Measurements from ENCODE around the gene CLMN. TPM values are rescaled to one million over a fixed set of nuclear protein-coding genes. Genes with fewer than 3 reads are reported as not detected.

Gene CLMN
- total and polyA plus RNA-seq, 9 of the 15 experiments (the other 6 are each of a cell fraction or from before 2014, with no cell fraction given), result 0.01 to 0.18 (median 0.07) TPM; not detected in 4

DNA sequence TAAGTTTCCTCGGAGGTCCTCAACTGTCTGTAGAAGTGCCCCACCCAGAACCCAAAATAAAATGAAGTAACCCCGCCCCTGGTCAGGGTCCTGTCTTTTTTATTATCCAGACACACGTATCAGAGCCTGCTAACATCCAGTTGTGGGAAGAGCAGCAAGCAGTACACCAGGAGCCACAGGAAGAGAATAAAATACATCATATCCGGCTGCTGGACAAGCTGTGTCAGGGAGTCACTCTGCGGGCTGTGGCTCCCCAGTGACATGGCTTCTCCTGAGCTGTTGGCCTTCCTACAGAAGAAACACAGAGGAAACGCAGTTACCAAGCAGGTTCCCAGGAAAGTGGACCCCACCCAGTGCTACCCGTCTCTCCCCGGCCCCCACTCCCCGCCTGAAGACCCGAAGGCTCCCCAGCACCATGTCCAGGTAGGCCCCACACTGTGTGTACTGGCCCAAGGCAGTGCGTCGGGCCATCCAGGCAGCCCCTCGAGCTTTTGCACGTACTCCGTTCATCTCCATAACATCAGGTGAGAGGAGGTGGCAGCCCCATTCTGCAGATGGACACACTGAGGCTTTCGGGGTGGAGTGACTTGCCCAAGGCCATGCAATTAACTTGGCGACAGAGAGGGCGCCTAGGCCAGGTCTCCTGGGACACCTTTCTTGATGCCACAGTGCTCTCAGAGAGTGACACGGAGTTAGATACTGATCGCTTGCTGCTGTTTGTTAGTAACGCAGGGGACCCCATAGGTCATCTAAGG is 128.1 kb downstream of the CLMN start (continued):
- TF ChIP-seq GABPA (tag; conservative IDR thresholded peaks at IDR 0.05; ENCODE audit: low read depth) (peak; percentile 35; the same call in 1 of the 2 replicates), ZNF583 (CRISPR knock-in tag; IDR thresholded peaks at IDR 0.05) (no peak), GATAD2A (IDR thresholded peaks at IDR 0.05) (no peak), FOXJ3 (CRISPR knock-in tag; IDR thresholded peaks at IDR 0.05) (no peak), NCOA1 (IDR thresholded peaks at IDR 0.05; ENCODE audit: low read depth) (no peak)
- TF ChIP-seq, protein P1, sequence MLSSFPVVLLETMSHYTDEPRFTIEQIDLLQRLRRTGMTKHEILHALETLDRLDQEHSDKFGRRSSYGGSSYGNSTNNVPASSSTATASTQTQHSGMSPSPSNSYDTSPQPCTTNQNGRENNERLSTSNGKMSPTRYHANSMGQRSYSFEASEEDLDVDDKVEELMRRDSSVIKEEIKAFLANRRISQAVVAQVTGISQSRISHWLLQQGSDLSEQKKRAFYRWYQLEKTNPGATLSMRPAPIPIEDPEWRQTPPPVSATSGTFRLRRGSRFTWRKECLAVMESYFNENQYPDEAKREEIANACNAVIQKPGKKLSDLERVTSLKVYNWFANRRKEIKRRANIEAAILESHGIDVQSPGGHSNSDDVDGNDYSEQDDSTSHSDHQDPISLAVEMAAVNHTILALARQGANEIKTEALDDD (IDR thresholded peaks at IDR 0.05), result no peak

DNA sequence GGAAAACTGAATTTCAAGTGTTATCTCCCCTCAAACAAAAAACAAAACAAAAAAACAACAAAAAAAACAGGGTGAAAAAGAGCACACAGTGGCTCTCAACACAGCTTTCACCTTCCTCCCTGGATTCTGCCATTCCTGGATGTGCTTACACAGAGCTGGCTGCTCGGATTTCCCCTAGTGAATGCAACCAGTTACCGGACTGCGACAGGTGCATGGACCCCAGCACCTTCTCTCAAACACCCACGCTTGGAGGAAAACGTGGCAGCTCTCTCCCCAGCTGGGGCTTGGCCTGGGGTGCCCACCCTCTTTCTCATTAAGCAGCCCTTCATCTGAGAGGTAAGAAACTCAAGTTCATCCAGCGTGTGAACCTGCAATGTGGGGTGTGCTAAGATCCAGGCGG is 128.9 kb downstream of the CLMN start:
- no peaks in the 10 kb centered on the region for H3K79me2 ChIP-seq (ENCODE audit: control insufficient read depth, insufficient read depth, low read length)
- H3K27ac ChIP-seq (ENCODE audit: extremely low read depth, low read depth, low read length), result no peak overlapping the region
- intact Hi-C loops (cut with micrococcal nuclease) (loop anchor here (10.0 kb wide), 1 partner anchor 96 kb away; no protein-coding TSS in a partner anchor), in situ Hi-C loops (cut with MboI) (no loop called here)
- no peaks in the 10 kb centered on the region for H3K9me3 ChIP-seq (replicated peaks; ENCODE audit: control insufficient read depth, insufficient read depth, low read depth, low read length)
- H3K4me3 ChIP-seq, result no peak overlapping the region
- BruUV-seq (replicated peaks), result no TSS peak
- ChIA-PET CTCF (ENCODE audit: low intra/inter-chr PET ratio) (no interaction called here), POLR2A (no interaction called here)
- no peaks in the 10 kb centered on the region for H3K9me1 ChIP-seq (ENCODE audit: control insufficient read depth, insufficient read depth, low read length)
- H2AFZ ChIP-seq (ENCODE audit: low read depth, low read length), result no peak overlapping the region
- no peaks in the 10 kb centered on the region for H4K20me1 ChIP-seq (replicated peaks; ENCODE audit: control insufficient read depth, insufficient read depth, low read length)
- WGBS (ENCODE audit: insufficient coverage, low coverage, missing lambda C conversion rate), result 0% methylated on average over 6 of the region's 7 CpGs
- no peaks in the 10 kb centered on the region for H3K36me3 ChIP-seq (ENCODE audit: control insufficient read depth, insufficient read depth, low read length)
- H3K27me3 ChIP-seq (ENCODE audit: control insufficient read depth in 2 of 2, insufficient read depth in 2 of 2, low read length in 2 of 2), result peaks cover 3 to 33% of the 10 kb centered on the region in 2 experiments; a peak in 3 of 5 replicates
- no peak overlapping the region for H3K4me2 ChIP-seq (ENCODE audit: insufficient read depth, low read length)
- FAIRE-seq (no peak), DNase-seq (ENCODE audit: extremely low read depth in 1 of 4, low spot score in 3 of 4) (no peak), ATAC-seq (no peak)
- peaks cover 0 to 6% of the 10 kb centered on the region in 2 experiments; a peak in 1 of 5 replicates for H3K4me1 ChIP-seq (replicated peaks in 1 of 2; ENCODE audit: control insufficient read depth in 2 of 2, insufficient read depth in 2 of 2, low read length in 2 of 2)
- H3K9ac ChIP-seq (ENCODE audit: insufficient read depth in 1 of 2, low read depth in 2 of 2, low read length in 2 of 2), result no peak overlapping the region
- TF ChIP-seq, protein P2, sequence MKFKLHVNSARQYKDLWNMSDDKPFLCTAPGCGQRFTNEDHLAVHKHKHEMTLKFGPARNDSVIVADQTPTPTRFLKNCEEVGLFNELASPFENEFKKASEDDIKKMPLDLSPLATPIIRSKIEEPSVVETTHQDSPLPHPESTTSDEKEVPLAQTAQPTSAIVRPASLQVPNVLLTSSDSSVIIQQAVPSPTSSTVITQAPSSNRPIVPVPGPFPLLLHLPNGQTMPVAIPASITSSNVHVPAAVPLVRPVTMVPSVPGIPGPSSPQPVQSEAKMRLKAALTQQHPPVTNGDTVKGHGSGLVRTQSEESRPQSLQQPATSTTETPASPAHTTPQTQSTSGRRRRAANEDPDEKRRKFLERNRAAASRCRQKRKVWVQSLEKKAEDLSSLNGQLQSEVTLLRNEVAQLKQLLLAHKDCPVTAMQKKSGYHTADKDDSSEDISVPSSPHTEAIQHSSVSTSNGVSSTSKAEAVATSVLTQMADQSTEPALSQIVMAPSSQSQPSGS (CRISPR knock-in tag; IDR thresholded peaks at IDR 0.05), result no peak
- TF ChIP-seq, protein P3, sequence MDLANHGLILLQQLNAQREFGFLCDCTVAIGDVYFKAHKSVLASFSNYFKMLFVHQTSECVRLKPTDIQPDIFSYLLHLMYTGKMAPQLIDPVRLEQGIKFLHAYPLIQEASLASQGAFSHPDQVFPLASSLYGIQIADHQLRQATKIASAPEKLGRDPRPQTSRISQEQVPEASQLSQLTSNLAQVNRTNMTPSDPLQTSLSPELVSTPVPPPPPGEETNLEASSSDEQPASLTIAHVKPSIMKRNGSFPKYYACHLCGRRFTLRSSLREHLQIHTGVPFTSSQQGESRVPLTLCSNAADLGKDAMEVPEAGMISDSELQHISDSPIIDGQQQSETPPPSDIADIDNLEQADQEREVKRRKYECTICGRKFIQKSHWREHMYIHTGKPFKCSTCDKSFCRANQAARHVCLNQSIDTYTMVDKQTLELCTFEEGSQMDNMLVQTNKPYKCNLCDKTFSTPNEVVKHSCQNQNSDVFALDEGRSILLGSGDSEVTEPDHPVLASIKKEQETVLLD (IDR thresholded peaks at IDR 0.05), result no peak
- TF ChIP-seq GATAD2A (IDR thresholded peaks at IDR 0.05), result no peak

All from K562 (cell line).